ENCODE data around the gene CAMK2B.

DNA sequence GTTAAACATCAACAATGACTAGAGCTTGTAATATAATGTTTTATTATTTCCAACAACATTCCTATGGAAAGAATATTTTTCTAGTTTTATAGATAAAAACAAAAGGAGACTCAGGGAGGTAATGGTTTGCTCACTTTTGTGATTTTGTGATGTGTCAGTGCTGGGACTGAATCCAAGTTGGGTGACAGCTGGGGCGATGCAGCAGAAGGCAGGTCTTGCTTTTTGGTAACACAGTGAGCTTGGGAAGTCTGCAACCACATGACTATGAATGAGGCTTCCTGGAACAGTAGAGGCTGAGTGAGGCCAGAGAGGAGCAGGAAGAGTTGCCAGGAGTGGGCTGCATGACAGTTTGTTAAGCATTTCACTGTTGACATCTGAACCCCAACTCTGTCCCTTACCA is 129.5 kb downstream of the CAMK2B start:
- TF ChIP-seq CTCF (IDR thresholded peaks at IDR 0.05) (no peak), POLR2A (IDR thresholded peaks at IDR 0.05) (no peak)
